Natural killer cell (primary cell): ENCODE measurements around the gene BROX. TPM values are rescaled to one million over a fixed set of nuclear protein-coding genes. Genes with fewer than 3 reads are reported as not detected.

Source experiments
- ATAC-seq, 3 donors: fragments of 150-1000 bp in 2 of 3; fragments of 200-7000 bp in 1 of 3; cut with Tn5 transposase; 1 replicate in 1 of 3; 2 replicates in 2 of 3; pipeline ENCODE4 v1.10.0; 2021; ENCODE audit warnings: mild to moderate bottlenecking in 2 of 3, moderate library complexity in 2 of 3
- DNase-seq, 2 donors: peaks; one replicate each; pipeline versions ENCODE4 v3.0.0 to v3.0.0-alpha.2; 2013 to 2021; ENCODE audit warnings: mixed read lengths in 1 of 2
- H3K27ac ChIP-seq: one replicate; pipeline ENCODE4 v1.5.1; 2013; ENCODE audit warnings: mild to moderate bottlenecking, low read length
- H3K27me3 ChIP-seq: one replicate; pipeline ENCODE4 v1.6.1; 2013; ENCODE audit warnings: low read length; ENCODE audit not compliant: control insufficient read depth, insufficient read depth
- H3K36me3 ChIP-seq: one replicate; pipeline ENCODE4 v1.6.1; 2013; ENCODE audit warnings: low read length; ENCODE audit not compliant: control insufficient read depth, insufficient read depth
- H3K4me1 ChIP-seq: one replicate; pipeline ENCODE4 v1.6.1; 2013; ENCODE audit warnings: low read length; ENCODE audit not compliant: control insufficient read depth, insufficient read depth
- H3K4me3 ChIP-seq: one replicate; pipeline ENCODE4 v1.5.1; 2013; ENCODE audit warnings: low read length
- H3K9me3 ChIP-seq: one replicate; pipeline ENCODE4 v1.6.1; 2013; ENCODE audit warnings: low read length; ENCODE audit not compliant: control insufficient read depth, insufficient read depth
- H3K27ac Mint-ChIP-seq, 2 donors: one replicate each; pipeline ENCODE4 v1.8.0; 2022; ENCODE audit warnings: mild to moderate bottlenecking in 2 of 2, mixed read lengths in 2 of 2, moderate library complexity in 1 of 2
- H3K27me3 Mint-ChIP-seq, 2 donors: one replicate each; pipeline ENCODE4 v1.8.0; 2022; ENCODE audit warnings: low read depth in 2 of 2, mixed read lengths in 2 of 2
- H3K36me3 Mint-ChIP-seq: one replicate; pipeline ENCODE4 v1.8.0; 2022; ENCODE audit warnings: mixed read lengths
- H3K4me1 Mint-ChIP-seq, 2 donors: one replicate each; pipeline ENCODE4 v1.8.0; 2022; ENCODE audit warnings: mixed read lengths in 2 of 2
- H3K4me3 Mint-ChIP-seq: one replicate; pipeline ENCODE4 v1.8.0; 2022; ENCODE audit warnings: mild to moderate bottlenecking, moderate library complexity, mixed read lengths
- H3K9me3 Mint-ChIP-seq, 2 donors: one replicate each; pipeline ENCODE4 v1.8.0; 2022; ENCODE audit warnings: mixed read lengths in 2 of 2
- WGBS: methylation state at CpG from one replicate; pipeline ENCODE4 v1.1.7; 2013; ENCODE audit warnings: missing lambda C conversion rate; ENCODE audit not compliant: insufficient coverage; 5-methylcytosine and 5-hydroxymethylcytosine counted together
- intact Hi-C: fragments of 100-400 bp; cut with micrococcal nuclease; formaldehyde crosslinking; loops from one replicate; pipeline ENCODE4 v1.14.2; 2022
- total RNA-seq, 4 donors: library from RNA; stranded (reverse); fragments of 120-200 nt in 1 of 4; gene quantifications; one replicate each; pipeline versions ENCODE4 v1.2.3 to v1.2.4, GENCODE V29; 2013 to 2022
- TF ChIP-seq, protein P1 (sequence below): fragments of 200-600 bp; IDR thresholded peaks from one replicate; pipeline ENCODE4 v1.8.0; 2022; ENCODE audit warnings: antibody characterized with exemption

Gene BROX
- total RNA-seq, 3 donors from 2014 or later (not counting 1 experiment from before 2014, with no cell fraction given), result 68.3 to 75.2 (median 74.5) TPM

DNA sequence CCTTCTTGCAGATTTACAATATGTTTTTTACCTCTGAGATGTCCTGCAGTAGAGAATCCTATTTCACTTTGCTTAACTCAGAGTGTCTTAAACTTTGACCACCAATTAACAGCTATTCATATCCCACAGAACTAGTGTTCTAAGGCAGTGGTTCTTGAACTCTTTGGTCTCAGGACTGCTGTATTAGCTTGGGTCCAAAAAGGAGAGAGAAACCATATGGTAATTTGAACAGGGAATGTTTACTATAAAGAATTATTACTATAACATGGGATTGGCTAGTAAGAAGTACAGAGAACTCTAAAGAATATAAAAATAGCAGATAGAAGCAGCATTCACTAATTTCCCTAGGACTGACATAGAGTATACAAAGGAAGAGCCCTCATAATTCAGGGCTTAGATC lies 56.2 kb downstream of the BROX start:
- intact Hi-C loops, result no loop called here
- Histone ChIP-seq H3K4me3 (no peak overlapping the region), H3K36me3 (no peaks in the 10 kb centered on the region), H3K27me3 (no peaks in the 10 kb centered on the region), H3K4me1 (peaks cover 27% of the 10 kb centered on the region), H3K27ac (no peak overlapping the region), H3K9me3 (peaks cover 7% of the 10 kb centered on the region)
- peaks cover 12% of the 10 kb centered on the region for H3K36me3 Mint-ChIP-seq
- H3K4me1 Mint-ChIP-seq, result peaks cover 29% of the 10 kb centered on the region in 2 donors
- H3K9me3 Mint-ChIP-seq, result peaks cover 2 to 3% of the 10 kb centered on the region in 2 donors
- H3K27me3 Mint-ChIP-seq, result peaks cover 5 to 10% of the 10 kb centered on the region in 2 donors
- TF ChIP-seq, protein P1, sequence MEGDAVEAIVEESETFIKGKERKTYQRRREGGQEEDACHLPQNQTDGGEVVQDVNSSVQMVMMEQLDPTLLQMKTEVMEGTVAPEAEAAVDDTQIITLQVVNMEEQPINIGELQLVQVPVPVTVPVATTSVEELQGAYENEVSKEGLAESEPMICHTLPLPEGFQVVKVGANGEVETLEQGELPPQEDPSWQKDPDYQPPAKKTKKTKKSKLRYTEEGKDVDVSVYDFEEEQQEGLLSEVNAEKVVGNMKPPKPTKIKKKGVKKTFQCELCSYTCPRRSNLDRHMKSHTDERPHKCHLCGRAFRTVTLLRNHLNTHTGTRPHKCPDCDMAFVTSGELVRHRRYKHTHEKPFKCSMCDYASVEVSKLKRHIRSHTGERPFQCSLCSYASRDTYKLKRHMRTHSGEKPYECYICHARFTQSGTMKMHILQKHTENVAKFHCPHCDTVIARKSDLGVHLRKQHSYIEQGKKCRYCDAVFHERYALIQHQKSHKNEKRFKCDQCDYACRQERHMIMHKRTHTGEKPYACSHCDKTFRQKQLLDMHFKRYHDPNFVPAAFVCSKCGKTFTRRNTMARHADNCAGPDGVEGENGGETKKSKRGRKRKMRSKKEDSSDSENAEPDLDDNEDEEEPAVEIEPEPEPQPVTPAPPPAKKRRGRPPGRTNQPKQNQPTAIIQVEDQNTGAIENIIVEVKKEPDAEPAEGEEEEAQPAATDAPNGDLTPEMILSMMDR, result no peak
- H3K4me3 Mint-ChIP-seq, result no peak overlapping the region
- ATAC-seq (no peak), DNase-seq (no peak)
- H3K27ac Mint-ChIP-seq, result no peak overlapping the region

GRCh38 chr1:222769181-222769580 lies 56.8 kb downstream of the BROX start:
- Mint-ChIP-seq H3K9me3 (peaks cover 2 to 3% of the 10 kb centered on the region in 2 donors), H3K36me3 (peaks cover 12% of the 10 kb centered on the region), H3K27me3 (peaks cover 0 to 4% of the 10 kb centered on the region in 2 donors), H3K27ac (no peak overlapping the region), H3K4me3 (no peak overlapping the region), H3K4me1 (peaks cover 29% of the 10 kb centered on the region in 2 donors)
- no CpG with 5 or more reads among the region's 1 CpG for WGBS
- Histone ChIP-seq H3K27me3 (no peaks in the 10 kb centered on the region), H3K4me1 (peaks cover 27% of the 10 kb centered on the region), H3K27ac (no peak overlapping the region), H3K9me3 (peaks cover 7% of the 10 kb centered on the region), H3K36me3 (no peaks in the 10 kb centered on the region), H3K4me3 (no peak overlapping the region)
- ATAC-seq (no peak), DNase-seq (no peak)
- intact Hi-C loops, result no loop called here
- TF ChIP-seq, protein P1, result no peak

GRCh38 chr1:222769971-222770620 lies 57.7 kb downstream of the BROX start:
- WGBS, result 100% methylated on average over 1 of the region's 2 CpGs
- Mint-ChIP-seq H3K4me3 (no peak overlapping the region), H3K27me3 (peaks cover 0 to 6% of the 10 kb centered on the region in 2 donors), H3K9me3 (peaks cover 2 to 3% of the 10 kb centered on the region in 2 donors), H3K4me1 (peaks cover 29% of the 10 kb centered on the region in 2 donors), H3K27ac (no peak overlapping the region), H3K36me3 (peaks cover 12% of the 10 kb centered on the region)
- no peak for DNase-seq
- ATAC-seq, result no peak
- intact Hi-C loops, result no loop called here
- Histone ChIP-seq H3K4me1 (peaks cover 27% of the 10 kb centered on the region), H3K4me3 (no peak overlapping the region), H3K27ac (no peak overlapping the region), H3K9me3 (peaks cover 7% of the 10 kb centered on the region), H3K27me3 (no peaks in the 10 kb centered on the region), H3K36me3 (no peaks in the 10 kb centered on the region)
- TF ChIP-seq, protein P1, result no peak

GRCh38 chr1:222772996-222773379 lies 60.6 kb downstream of the BROX start:
- peak in 1 of 2 donors; percentile 13 for DNase-seq
- Mint-ChIP-seq H3K27ac (peak overlapping the region; percentile 65 to 79), H3K9me3 (peaks cover 2 to 3% of the 10 kb centered on the region in 2 donors), H3K27me3 (peaks cover 0 to 6% of the 10 kb centered on the region in 2 donors), H3K36me3 (peaks cover 12% of the 10 kb centered on the region), H3K4me1 (peaks cover 19 to 20% of the 10 kb centered on the region in 2 donors), H3K4me3 (peak overlapping the region; percentile 78)
- TF ChIP-seq, protein P1, result no peak
- Histone ChIP-seq H3K9me3 (peaks cover 7% of the 10 kb centered on the region), H3K36me3 (no peaks in the 10 kb centered on the region), H3K4me1 (peaks cover 20% of the 10 kb centered on the region), H3K27ac (peak overlapping the region; percentile 47), H3K4me3 (no peak overlapping the region), H3K27me3 (no peaks in the 10 kb centered on the region)
- ATAC-seq, result peak; percentile 28 to 75 (median 31)
- intact Hi-C loops, result no loop called here
- WGBS, result 8% methylated on average over 3 of the region's 4 CpGs
